ENCODE measurements around the gene RTN4RL1. TPM values are rescaled to one million over a fixed set of nuclear protein-coding genes. Genes with fewer than 3 reads are reported as not detected.

The RTN4RL1 gene
- total and polyA plus RNA-seq, 2 of the 13 experiments (the other 11 are each of a cell fraction or from before 2014, with no cell fraction given): 0.01 TPM; not detected in 1

DNA sequence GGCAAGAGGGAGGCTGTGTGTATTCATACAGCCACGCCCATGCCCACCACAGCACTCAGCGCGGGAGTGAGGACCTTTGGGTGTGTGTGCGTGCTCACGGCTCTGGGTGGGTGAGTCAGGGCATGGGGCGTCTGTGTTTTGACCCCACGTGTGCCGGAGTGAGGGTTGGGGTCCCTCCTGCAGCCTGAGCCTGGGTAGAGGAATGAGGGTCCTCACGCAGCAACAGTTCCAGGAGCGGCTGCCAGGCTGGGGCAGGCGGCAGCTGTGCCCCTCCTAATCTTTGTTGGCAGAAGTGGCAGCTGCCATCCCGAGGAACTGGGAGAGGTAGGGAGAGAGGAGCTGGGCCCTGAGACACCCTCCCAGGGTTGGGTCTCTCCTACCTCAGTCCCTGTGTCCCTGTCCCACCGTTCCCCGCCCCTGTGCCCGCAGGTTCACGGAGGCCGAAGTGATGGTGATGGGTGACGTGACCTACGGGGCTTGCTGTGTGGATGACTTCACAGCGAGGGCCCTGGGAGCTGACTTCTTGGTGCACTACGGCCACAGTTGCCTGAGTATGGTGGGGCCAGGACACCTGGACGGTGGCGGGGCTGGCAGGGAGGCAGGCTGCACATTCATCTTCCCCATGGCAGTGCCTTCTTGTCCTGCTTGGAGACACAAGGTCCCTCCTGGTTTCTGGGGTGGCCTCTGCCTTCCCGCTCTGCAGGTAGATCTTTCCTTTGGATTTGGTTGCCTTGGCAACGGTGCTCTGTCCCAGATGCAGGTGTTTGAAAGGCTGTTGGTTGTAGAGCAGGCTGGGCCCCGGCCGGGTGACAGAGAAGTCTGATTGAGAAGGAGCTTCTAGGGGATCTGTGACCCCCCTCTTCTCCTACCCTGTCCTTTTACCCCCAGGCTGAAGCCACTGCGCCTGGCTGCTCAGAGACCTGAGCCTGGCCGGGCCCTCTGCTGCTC is 10.7 kb upstream of the RTN4RL1 start:
- no TSS peak for BruUV-seq (replicated peaks)
- CTCF ChIA-PET (ENCODE audit: low intra/inter-chr PET ratio, low total read pairs): no interaction called here

GRCh38 chr17:2034806-2035540 is 9.8 kb upstream of the RTN4RL1 start:
- DNase-seq (ENCODE audit: low spot score) (no peak), ATAC-seq (no peak), FAIRE-seq (no peak)
- Histone ChIP-seq H2AFZ (ENCODE audit: low read length) (no peak overlapping the region), H3K9me3 (ENCODE audit: low read length) (no peaks in the 10 kb centered on the region), H3K4me2 (ENCODE audit: low read depth, low read length) (no peak overlapping the region), H3K27me3 (ENCODE audit: control insufficient read depth in 1 of 2, insufficient read depth in 2 of 2, low read length in 2 of 2) (no peaks in the 10 kb centered on the region), H4K20me1 (ENCODE audit: insufficient read depth, low read length) (peaks cover 4% of the 10 kb centered on the region), H3K4me3 (replicated peaks in 1 of 3; ENCODE audit: insufficient read depth in 1 of 3, low read depth in 2 of 3, low read length in 3 of 3) (no peak overlapping the region), H3K4me1 (ENCODE audit: insufficient read depth, low read length) (peaks cover 11% of the 10 kb centered on the region), H3K79me2 (ENCODE audit: insufficient read depth, low read length) (peaks cover 6% of the 10 kb centered on the region), H3K36me3 (replicated peaks in 1 of 2; ENCODE audit: control insufficient read depth in 1 of 2, insufficient read depth in 2 of 2, low read length in 2 of 2) (peaks cover 15 to 28% of the 10 kb centered on the region in 2 experiments; a peak in 4 of 5 replicates), H3K27ac (ENCODE audit: extremely low read length, insufficient read depth, low read length) (no peak overlapping the region), H3K9ac (ENCODE audit: insufficient read depth, low read depth, low read length) (no peak overlapping the region)
- BruUV-seq (replicated peaks): no TSS peak
- intact Hi-C loops (cut with micrococcal nuclease; ENCODE audit: unreplicated experiment) (no loop called here), in situ Hi-C loops (cut with HindIII; ENCODE audit: extremely low pct_ligation_motif_present, low pct_unique_long_range_greater_than_20kb) (loop anchor here (25.0 kb wide), 1 partner anchor 323 kb away; the partner anchor contains the start of genes TLCD2 and WDR81)
- ChIA-PET POLR2A (no interaction called here), CTCF (ENCODE audit: low intra/inter-chr PET ratio, low total read pairs) (no interaction called here)
- WGBS (ENCODE audit: low lambda C conversion rate): 100% methylated on average over 4 of the region's 9 CpGs
- TF ChIP-seq KDM3A (CRISPR knock-in tag; IDR thresholded peaks at IDR 0.05; ENCODE audit: low read depth): no peak
- no peak for TF ChIP-seq HCFC1 (IDR thresholded peaks at IDR 0.05; ENCODE audit: low read depth, low read length)
- TF ChIP-seq TCF7 (IDR thresholded peaks at IDR 0.05; ENCODE audit: low read depth): no peak
- no peak for TF ChIP-seq ZNF180 (CRISPR knock-in tag; IDR thresholded peaks at IDR 0.05; ENCODE audit: borderline replicate concordance, low read depth)
- no peak for TF ChIP-seq HOXA7 (CRISPR knock-in tag; IDR thresholded peaks at IDR 0.05)
- no peak for TF ChIP-seq ZNF784 (CRISPR knock-in tag; IDR thresholded peaks at IDR 0.05; ENCODE audit: borderline replicate concordance)
- TF ChIP-seq ZNF235 (CRISPR knock-in tag; IDR thresholded peaks at IDR 0.05; ENCODE audit: borderline replicate concordance): no peak
- TF ChIP-seq HOXA3 (CRISPR knock-in tag; IDR thresholded peaks at IDR 0.05): no peak
- TF ChIP-seq ZNF790 (CRISPR knock-in tag; IDR thresholded peaks at IDR 0.05; ENCODE audit: borderline replicate concordance): no peak
- no peak for TF ChIP-seq CENPT (CRISPR knock-in tag; IDR thresholded peaks at IDR 0.05; ENCODE audit: low read depth)
- TF ChIP-seq MED1 (CRISPR knock-in tag; IDR thresholded peaks at IDR 0.05): no peak
- no peak for TF ChIP-seq TSC22D2 (CRISPR knock-in tag; IDR thresholded peaks at IDR 0.05; ENCODE audit: borderline replicate concordance)
- no peak for TF ChIP-seq HNRNPK (IDR thresholded peaks at IDR 0.05; ENCODE audit: low read depth, low read length, poor library complexity, severe bottlenecking)
- TF ChIP-seq FOSL2 (CRISPR knock-in tag; IDR thresholded peaks at IDR 0.05): no peak
- no peak for TF ChIP-seq NFATC3 (CRISPR knock-in tag; IDR thresholded peaks at IDR 0.05)

More for the DNA sequence above, 10.7 kb upstream of the RTN4RL1 start:
- Histone ChIP-seq H3K36me3 (replicated peaks in 1 of 2; ENCODE audit: control insufficient read depth in 1 of 2, insufficient read depth in 2 of 2, low read length in 2 of 2) (peaks cover 15 to 36% of the 10 kb centered on the region in 2 experiments; a peak in 4 of 5 replicates), H3K27ac (ENCODE audit: extremely low read length, insufficient read depth, low read length) (no peak overlapping the region), H3K79me2 (ENCODE audit: insufficient read depth, low read length) (peaks cover 3% of the 10 kb centered on the region), H2AFZ (ENCODE audit: low read length) (no peak overlapping the region), H3K4me2 (ENCODE audit: low read depth, low read length) (no peak overlapping the region), H3K9ac (ENCODE audit: insufficient read depth, low read depth, low read length) (no peak overlapping the region), H3K27me3 (ENCODE audit: control insufficient read depth in 1 of 2, insufficient read depth in 2 of 2, low read length in 2 of 2) (no peaks in the 10 kb centered on the region), H4K20me1 (ENCODE audit: insufficient read depth, low read length) (peaks cover 2% of the 10 kb centered on the region), H3K9me3 (ENCODE audit: low read length) (no peaks in the 10 kb centered on the region), H3K4me1 (ENCODE audit: insufficient read depth, low read length) (peaks cover 9% of the 10 kb centered on the region), H3K4me3 (replicated peaks in 1 of 3; ENCODE audit: insufficient read depth in 1 of 3, low read depth in 2 of 3, low read length in 3 of 3) (no peak overlapping the region)
- POLR2A ChIA-PET: no interaction called here
- in situ Hi-C loops (cut with HindIII; ENCODE audit: extremely low pct_ligation_motif_present, low pct_unique_long_range_greater_than_20kb) (loop anchor here (25.0 kb wide), 1 partner anchor 324 kb away; the partner anchor contains the start of genes TLCD2 and WDR81), intact Hi-C loops (cut with micrococcal nuclease; ENCODE audit: unreplicated experiment) (no loop called here)
- no peak for ATAC-seq
- WGBS (ENCODE audit: low lambda C conversion rate): 98% methylated on average over 24 of the region's 29 CpGs
- no peak for FAIRE-seq
- no peak for TF ChIP-seq CENPX (CRISPR knock-in tag; IDR thresholded peaks at IDR 0.05)
- no peak for DNase-seq (ENCODE audit: low spot score)

Measured in HepG2 (cell line).